Natural killer cell treated with Interleukin-12 subunit alpha and Interleukin-12 subunit beta and Interleukin-15 and Interleukin-18, amount 100 ng/mL, for 72 hours (primary cell): ENCODE results near the gene INTS3. TPM values are rescaled to one million over a fixed set of nuclear protein-coding genes. Genes with fewer than 3 reads are reported as not detected.
"Not testable (repeated sequence)": the region's sequence is repeated elsewhere in the genome, so short reads cannot be mapped to it uniquely, and the experiment has no call there.

Source experiments
- ATAC-seq, 2 donors: fragments of 150-1000 bp; cut with Tn5 transposase in 1 of 2; sonication (Bioruptor Pico), chemical (Tn5 transposase) in 1 of 2; 2 replicates each; pipeline ENCODE4 v1.10.0; 2021
- DNase-seq: peaks from one replicate; pipeline ENCODE4 v3.0.0; 2022; ENCODE audit warnings: low spot score
- H3K27ac Mint-ChIP-seq, 2 donors: 1 replicate in 1 of 2; 2 replicates in 1 of 2; pipeline ENCODE4 v1.8.0; 2022; ENCODE audit warnings: mixed read lengths in 2 of 2, mild to moderate bottlenecking in 1 of 2, moderate library complexity in 1 of 2
- H3K27me3 Mint-ChIP-seq, 2 donors: 1 replicate in 1 of 2; 2 replicates in 1 of 2; pipeline ENCODE4 v1.8.0; 2022; ENCODE audit warnings: mixed read lengths in 2 of 2
- H3K36me3 Mint-ChIP-seq: one replicate; pipeline ENCODE4 v1.8.0; 2022; ENCODE audit warnings: mixed read lengths
- H3K4me1 Mint-ChIP-seq, 2 donors: 1 replicate in 1 of 2; 2 replicates in 1 of 2; pipeline ENCODE4 v1.8.0; 2022; ENCODE audit warnings: low read depth in 2 of 2, mixed read lengths in 2 of 2, mild to moderate bottlenecking in 1 of 2
- H3K4me3 Mint-ChIP-seq: one replicate; pipeline ENCODE4 v1.8.0; 2022; ENCODE audit warnings: mixed read lengths
- H3K9me3 Mint-ChIP-seq: 2 replicates; pipeline ENCODE4 v1.8.0; 2022; ENCODE audit warnings: mixed read lengths
- total RNA-seq, 2 donors: library from RNA; stranded (reverse); gene quantifications; one replicate each; pipeline ENCODE4 v1.2.3, GENCODE V29; 2022

The INTS3 gene
- total RNA-seq, 2 donors from 2014 or later: 42.1 to 62.0 TPM

- Mint-ChIP-seq H3K4me1 (peaks cover 21 to 25% of the 10 kb centered on the region in 2 donors), H3K27ac (peak overlapping the region; percentile 85 to 93), H3K4me3 (peak overlapping the region; percentile 88)
- not testable (repeated sequence) for DNase-seq, H3K9me3 Mint-ChIP-seq, ATAC-seq, H3K27me3 Mint-ChIP-seq, H3K36me3 Mint-ChIP-seq
These were observed 54.8 kb downstream of the INTS3 start for GRCh38 chr1:153782648-153783047.

- ATAC-seq (peak; percentile 98 to 99), DNase-seq (peak; percentile 96)
- Mint-ChIP-seq H3K27ac (peak overlapping the region; percentile 85 to 93), H3K27me3 (no peaks in the 10 kb centered on the region), H3K36me3 (no peaks in the 10 kb centered on the region), H3K4me3 (peak overlapping the region; percentile 88), H3K4me1 (peaks cover 15 to 23% of the 10 kb centered on the region in 2 donors), H3K9me3 (no peaks in the 10 kb centered on the region)
These were observed 55.7 kb downstream of the INTS3 start for GRCh38 chr1:153783233-153784190.

- Mint-ChIP-seq H3K27ac (peak overlapping the region in 1 of 2 donors; percentile 70), H3K27me3 (no peaks in the 10 kb centered on the region), H3K9me3 (no peaks in the 10 kb centered on the region), H3K4me3 (no peak overlapping the region), H3K36me3 (no peaks in the 10 kb centered on the region), H3K4me1 (peaks cover 32 to 36% of the 10 kb centered on the region in 2 donors)
- DNase-seq (no peak), ATAC-seq (no peak)
These were observed 58.4 kb downstream of the INTS3 start for GRCh38 chr1:153786038-153786790.

GRCh38 chr1:153789478-153790034 is 61.7 kb downstream of the INTS3 start:
- Mint-ChIP-seq H3K27me3 (no peaks in the 10 kb centered on the region), H3K4me3 (peak overlapping the region; percentile 53), H3K36me3 (no peaks in the 10 kb centered on the region), H3K4me1 (peaks cover 42 to 48% of the 10 kb centered on the region in 2 donors), H3K27ac (peak overlapping the region; percentile 77 to 86), H3K9me3 (no peaks in the 10 kb centered on the region)
- ATAC-seq (no peak), DNase-seq (no peak)

GRCh38 chr1:153790313-153790965 is 62.6 kb downstream of the INTS3 start:
- ATAC-seq: peak in 1 of 2 donors; percentile 1
- Mint-ChIP-seq H3K36me3 (no peaks in the 10 kb centered on the region), H3K4me1 (peaks cover 46 to 55% of the 10 kb centered on the region in 2 donors), H3K27me3 (no peaks in the 10 kb centered on the region), H3K9me3 (no peaks in the 10 kb centered on the region), H3K27ac (peak overlapping the region; percentile 77 to 86), H3K4me3 (peak overlapping the region; percentile 53)
- no peak for DNase-seq

GRCh38 chr1:153790966-153791647 is 63.3 kb downstream of the INTS3 start:
- Mint-ChIP-seq H3K9me3 (no peaks in the 10 kb centered on the region), H3K36me3 (no peaks in the 10 kb centered on the region), H3K4me1 (peaks cover 46 to 56% of the 10 kb centered on the region in 2 donors), H3K27ac (peak overlapping the region; percentile 77 to 86), H3K4me3 (peak overlapping the region; percentile 53), H3K27me3 (no peaks in the 10 kb centered on the region)
- ATAC-seq (peak; percentile 95 to 96), DNase-seq (peak; percentile 81)

- ATAC-seq (peak; percentile 72 to 73), DNase-seq (peak; percentile 79)
- no peaks in the 10 kb centered on the region for H3K36me3 Mint-ChIP-seq
- H3K9me3 Mint-ChIP-seq: no peaks in the 10 kb centered on the region
- peak overlapping the region; percentile 53 for H3K4me3 Mint-ChIP-seq
- H3K27ac Mint-ChIP-seq: peak overlapping the region; percentile 77 to 86
- no peaks in the 10 kb centered on the region for H3K27me3 Mint-ChIP-seq
- H3K4me1 Mint-ChIP-seq: peaks cover 50 to 58% of the 10 kb centered on the region in 2 donors
These were observed 63.9 kb downstream of the INTS3 start for GRCh38 chr1:153791648-153792253.

GRCh38 chr1:153792631-153793041 is 64.8 kb downstream of the INTS3 start:
- Mint-ChIP-seq H3K4me3 (peak overlapping the region; percentile 8), H3K27ac (peak overlapping the region; percentile 77 to 86), H3K9me3 (no peaks in the 10 kb centered on the region), H3K36me3 (no peaks in the 10 kb centered on the region), H3K27me3 (no peaks in the 10 kb centered on the region), H3K4me1 (peaks cover 55 to 64% of the 10 kb centered on the region in 2 donors)
- ATAC-seq (no peak), DNase-seq (no peak)

GRCh38 chr1:153793261-153793972 is 65.6 kb downstream of the INTS3 start:
- peaks cover 55 to 61% of the 10 kb centered on the region in 2 donors for H3K4me1 Mint-ChIP-seq

GRCh38 chr1:153793973-153794615 is 66.2 kb downstream of the INTS3 start:
- H3K36me3 Mint-ChIP-seq: no peaks in the 10 kb centered on the region
- peaks cover 51 to 57% of the 10 kb centered on the region in 2 donors for H3K4me1 Mint-ChIP-seq
- no peak overlapping the region for H3K4me3 Mint-ChIP-seq
- DNase-seq (no peak), ATAC-seq (no peak)
- no peaks in the 10 kb centered on the region for H3K27me3 Mint-ChIP-seq
- H3K27ac Mint-ChIP-seq: peak overlapping the region; percentile 23 to 38
- no peaks in the 10 kb centered on the region for H3K9me3 Mint-ChIP-seq

More at GRCh38 chr1:153793261-153793972, 65.6 kb downstream of the INTS3 start:
- ATAC-seq (no peak), DNase-seq (no peak)
- Mint-ChIP-seq H3K4me3 (no peak overlapping the region), H3K9me3 (no peaks in the 10 kb centered on the region), H3K27ac (peak overlapping the region; percentile 77 to 86), H3K36me3 (no peaks in the 10 kb centered on the region), H3K27me3 (no peaks in the 10 kb centered on the region)

- Mint-ChIP-seq H3K27me3 (no peaks in the 10 kb centered on the region), H3K4me1 (peaks cover 48 to 53% of the 10 kb centered on the region in 2 donors), H3K9me3 (no peaks in the 10 kb centered on the region), H3K27ac (peak overlapping the region; percentile 23 to 38), H3K36me3 (no peaks in the 10 kb centered on the region), H3K4me3 (peak overlapping the region; percentile 34)
- no peak for ATAC-seq
- no peak for DNase-seq
These were observed 66.9 kb downstream of the INTS3 start for GRCh38 chr1:153794624-153795329.
